ENCODE data around the gene CANT1. TPM values are rescaled to one million over a fixed set of nuclear protein-coding genes. Genes with fewer than 3 reads are reported as not detected.

The CANT1 gene
- total and polyA plus RNA-seq, 2 of the 13 experiments (the other 11 are each of a cell fraction or from before 2014, with no cell fraction given): 34.1 to 42.1 TPM

GRCh38 chr17:79026376-79027273 is 17.1 kb upstream of the CANT1 start (continued):
- TF ChIP-seq FOXO4 (CRISPR knock-in tag; conservative IDR thresholded peaks at IDR 0.05) (no peak), MBNL3 (CRISPR knock-in tag; conservative IDR thresholded peaks at IDR 0.05) (no peak), ARNT2 (CRISPR knock-in tag; IDR thresholded peaks at IDR 0.05; ENCODE audit: low read depth) (peak; percentile 69; the same call in 1 of the 2 replicates), ZNF12 (CRISPR knock-in tag; IDR thresholded peaks at IDR 0.05) (0 out of 2 replicates have a peak, but pooled peaks have one; percentile 37), ZNF660 (CRISPR knock-in tag; IDR thresholded peaks at IDR 0.05; ENCODE audit: borderline replicate concordance, low read depth) (no peak), ZNF720 (CRISPR knock-in tag; IDR thresholded peaks at IDR 0.05) (no peak), THAP8 (CRISPR knock-in tag; IDR thresholded peaks at IDR 0.05; ENCODE audit: borderline replicate concordance) (no peak; the same call in 1 of the 2 replicates), E2F1 (CRISPR knock-in tag; IDR thresholded peaks at IDR 0.05) (no peak), RAD21 (CRISPR knock-in tag; IDR thresholded peaks at IDR 0.05) (peak; percentile 25; the same call in 1 of the 2 replicates), LRRFIP1 (CRISPR knock-in tag; conservative IDR thresholded peaks at IDR 0.05) (peak; percentile 84; the same call in 1 of the 2 replicates), ZNF558 (CRISPR knock-in tag; IDR thresholded peaks at IDR 0.05; ENCODE audit: borderline replicate concordance) (no peak), ZNF101 (CRISPR knock-in tag; IDR thresholded peaks at IDR 0.05; ENCODE audit: borderline replicate concordance, low read depth) (no peak), TFAP4 (IDR thresholded peaks at IDR 0.05; ENCODE audit: borderline replicate concordance, low read depth) (peak; percentile 94), RNF2 (conservative IDR thresholded peaks at IDR 0.05; ENCODE audit: low read depth) (0 out of 2 replicates have a peak, but pooled peaks have one; percentile 3), CSRNP1 (CRISPR knock-in tag; IDR thresholded peaks at IDR 0.05) (0 out of 2 replicates have a peak, but pooled peaks have one; percentile 23), MNT (IDR thresholded peaks at IDR 0.05) (peak; percentile 23; the same call in 1 of the 2 replicates), ZNF530 (CRISPR knock-in tag; IDR thresholded peaks at IDR 0.05; ENCODE audit: low read depth) (no peak)
